DND-41 (cell line): ENCODE data around the gene NUDT12.

ENCODE experiments used
- CTCF ChIP-seq: IDR thresholded peaks from 2 replicates; pipeline ENCODE4 v1.5.1; 2012; ENCODE audit warnings: borderline replicate concordance, low read length, moderate library complexity, mild to moderate bottlenecking; ENCODE audit not compliant: poor library complexity, severe bottlenecking; ENCODE audit errors: extremely low read depth
- EZH2 ChIP-seq: IDR thresholded peaks from 3 replicates; pipeline ENCODE4 v1.6.1; 2012; ENCODE audit warnings: borderline replicate concordance, low read depth, mild to moderate bottlenecking, moderate library complexity, low read length, inconsistent platforms; ENCODE audit not compliant: severe bottlenecking

GRCh38 chr5:103601314-103601713, 38.7 kb upstream of the NUDT12 start:
- TF ChIP-seq CTCF: no peak
- no peak for TF ChIP-seq EZH2
